HCT116 (cell line): Measurements from ENCODE around the gene PCDHA10. TPM values are rescaled to one million over a fixed set of nuclear protein-coding genes. Genes with fewer than 3 reads are reported as not detected.

ENCODE experiments used
- ATAC-seq: fragments of 200-7000 bp; cut with Tn5 transposase; 2 replicates; pipeline ENCODE4 v1.9.1; 2020; ENCODE audit warnings: mild to moderate bottlenecking, moderate library complexity
- BruUV-seq: library from RNA; stranded (reverse); fragments of 400-500 nt; replicated peaks from 2 replicates; lab custom pipeline; 2021; lab: Mats Ljungman, UMichigan
- CTCF ChIA-PET: fragments of 300-600 bp; sonication (Branson Sonifier 250); formaldehyde crosslinking; loops from one replicate; lab custom pipeline; 2021; ENCODE audit warnings: antibody characterized with exemption; lab: Charles Lee
- POLR2A ChIA-PET: fragments of 300-600, 350-600 bp; sonication (Branson Sonifier 250); formaldehyde crosslinking; loops from one replicate; lab custom pipeline; 2021; ENCODE audit warnings: antibody characterized with exemption; lab: Charles Lee
- RAD21 ChIA-PET, 2 experiments: fragments of 300-600 bp; sonication (Branson Sonifier 250); formaldehyde crosslinking; loops; one replicate each; lab custom pipeline; 2023; ENCODE audit warnings: low total read pairs in 2 of 2; ENCODE audit not compliant: uncharacterized antibody in 2 of 2, unreplicated experiment in 2 of 2, low non-redundant PET in 1 of 2; lab: Charles Lee
- DNase-seq: peaks from one replicate; pipeline ENCODE4 v3.0.0-alpha.2; 2010; ENCODE audit warnings: low read depth, low spot score
- H2AFZ ChIP-seq: fragments of 200-600 bp; shearing (Covaris generic), sonication (generic); 2 replicates; pipeline ENCODE4 v1.6.1; 2017; ENCODE audit warnings: low read depth, mixed run types, mixed read lengths, antibody characterized with exemption, low read length; ENCODE audit not compliant: poor library complexity, severe bottlenecking
- H3K27ac ChIP-seq: 2 replicates; pipeline ENCODE4 v1.5.1; 2012; ENCODE audit warnings: low read depth, low read length
- H3K27me3 ChIP-seq: fragments of 200-600 bp; sonication (generic); 2 replicates; pipeline ENCODE4 v1.6.1; 2016; ENCODE audit warnings: mixed run types, low read length, mixed read lengths; ENCODE audit not compliant: insufficient read depth
- H3K36me3 ChIP-seq, 2 experiments: fragments of 200-500 bp in 1 of 2; fragments of 200-600 bp in 1 of 2; sonication (Bioruptor generic) in 1 of 2; sonication (generic) in 1 of 2; 2 replicates each; pipeline versions ENCODE4 v1.5.1 to v1.6.1; 2014 to 2016; ENCODE audit warnings: low read length in 2 of 2, inconsistent platforms in 1 of 2, mixed read lengths in 1 of 2, mixed run types in 1 of 2; ENCODE audit not compliant: insufficient read depth in 2 of 2, control insufficient read depth in 1 of 2
- H3K4me1 ChIP-seq, 2 experiments: fragments of 200-600 bp in 1 of 2; sonication (generic) in 1 of 2; 2 replicates each; pipeline versions ENCODE4 v1.5.1 to v1.6.1; 2012 to 2017; ENCODE audit warnings: low read length in 2 of 2, inconsistent platforms in 1 of 2, mild to moderate bottlenecking in 1 of 2, mixed read lengths in 1 of 2, mixed run types in 1 of 2, moderate library complexity in 1 of 2; ENCODE audit not compliant: insufficient read depth in 2 of 2, control insufficient read depth in 1 of 2
- H3K4me2 ChIP-seq: fragments of 200-600 bp; sonication (generic); 2 replicates; pipeline ENCODE4 v1.6.1; 2017; ENCODE audit warnings: mixed run types, low read length, mixed read lengths
- H3K4me3 ChIP-seq, 2 experiments: fragments of 200-600 bp in 1 of 2; sonication (generic) in 1 of 2; replicated peaks in 1 of 2; 2 replicates each; pipeline ENCODE4 v1.5.1; 2011 to 2016; ENCODE audit warnings: low read length in 2 of 2, control low read depth in 1 of 2, low read depth in 1 of 2, mild to moderate bottlenecking in 1 of 2, mixed read lengths in 1 of 2, mixed run types in 1 of 2
- H3K79me2 ChIP-seq: fragments of 200-600 bp; sonication (generic); 2 replicates; pipeline ENCODE4 v1.6.1; 2017; ENCODE audit warnings: mild to moderate bottlenecking, mixed run types, low read length, moderate library complexity, mixed read lengths; ENCODE audit not compliant: insufficient read depth
- H3K9ac ChIP-seq: fragments of 200-600 bp; sonication (generic); 2 replicates; pipeline ENCODE4 v1.6.1; 2016; ENCODE audit warnings: low read length, mixed read lengths
- H3K9me2 ChIP-seq: fragments of 200-600 bp; sonication (generic), shearing (Covaris generic); 2 replicates; pipeline ENCODE4 v1.6.1; 2017; ENCODE audit warnings: mixed run types, mild to moderate bottlenecking, moderate library complexity; ENCODE audit not compliant: insufficient read depth
- H3K9me3 ChIP-seq, 2 experiments: fragments of 200-500 bp in 1 of 2; fragments of 200-600 bp in 1 of 2; sonication (Bioruptor generic) in 1 of 2; sonication (generic) in 1 of 2; 2 replicates each; pipeline ENCODE4 v1.6.1; 2014 to 2017; ENCODE audit warnings: low read length in 2 of 2, mixed read lengths in 2 of 2, inconsistent platforms in 1 of 2, low read depth in 1 of 2, mild to moderate bottlenecking in 1 of 2, mixed run types in 1 of 2, moderate library complexity in 1 of 2; ENCODE audit not compliant: control insufficient read depth in 1 of 2, insufficient read depth in 1 of 2
- H4K20me1 ChIP-seq: fragments of 200-600 bp; sonication (generic), shearing (Covaris generic); 2 replicates; pipeline ENCODE4 v1.6.1; 2017; ENCODE audit warnings: mixed run types, mild to moderate bottlenecking, moderate library complexity; ENCODE audit not compliant: insufficient read depth
- EZH2 ChIP-seq: fragments of 200-600 bp; sonication (generic); IDR thresholded peaks from 2 replicates; pipeline ENCODE4 v1.6.1; 2017; ENCODE audit warnings: antibody characterized with exemption, mixed run types
- REST ChIP-seq: IDR thresholded peaks from 2 replicates; pipeline ENCODE4 v1.6.1; 2012; ENCODE audit warnings: low read depth
- SIN3A ChIP-seq: IDR thresholded peaks from 2 replicates; pipeline ENCODE4 v1.6.1; 2012; ENCODE audit warnings: low read depth
- TCF7L2 ChIP-seq: IDR thresholded peaks from 2 replicates; pipeline ENCODE4 v1.7.0; 2011; ENCODE audit warnings: borderline replicate concordance, inconsistent platforms; ENCODE audit not compliant: insufficient read depth, insufficient read length; ENCODE audit errors: extremely low read depth
- ZNF274 ChIP-seq: fragments of 200-500 bp; sonication (Bioruptor generic); IDR thresholded peaks from 2 replicates; pipeline ENCODE4 v1.6.1; 2014; ENCODE audit warnings: mild to moderate bottlenecking, low read depth, low read length, inconsistent platforms
- intact Hi-C: fragments of 100-400 bp; cut with micrococcal nuclease; formaldehyde crosslinking; loops from 2 replicates; pipeline ENCODE4 v1.10.0; 2022
- total RNA-seq: library from RNA; stranded (reverse); gene quantifications from one replicate; pipeline ENCODE4 v1.2.1, GENCODE V29; 2021; ENCODE audit not compliant: unreplicated experiment

Gene PCDHA10
- total RNA-seq, 1 experiment from 2014 or later, result 0.05 TPM

GRCh38 chr5:140883373-140883772 is 27.7 kb downstream of the PCDHA10 start:
- no TSS peak for BruUV-seq
- no peak overlapping the region for H3K4me3 ChIP-seq
- no peak overlapping the region for H3K27ac ChIP-seq
- no peak overlapping the region for H2AFZ ChIP-seq
- no peaks in the 10 kb centered on the region for H4K20me1 ChIP-seq
- H3K79me2 ChIP-seq, result no peaks in the 10 kb centered on the region
- peak; percentile 38 for TF ChIP-seq REST
- TF ChIP-seq EZH2, result no peak
- H3K9me3 ChIP-seq, result no peaks in the 10 kb centered on the region
- no peaks in the 10 kb centered on the region for H3K4me1 ChIP-seq
- no peak for ATAC-seq
- ChIA-PET CTCF (interaction anchor here (1.4 kb wide), 1 partner anchor 156 kb away, joined by 3 read pairs; no protein-coding TSS in a partner anchor), POLR2A (interaction anchor here (2.1 kb wide), 1 partner anchor 157 kb away, joined by 4 read pairs; no protein-coding TSS in a partner anchor), RAD21 (interaction anchor here (0.9 to 1.6 kb wide), 3 partner anchors 156 to 158 kb away, joined by 3 to 8 read pairs (median 3); no protein-coding TSS in a partner anchor)
- no peak for DNase-seq
- no peaks in the 10 kb centered on the region; the same call in 1 of the 2 replicates for H3K9me2 ChIP-seq
- no peaks in the 10 kb centered on the region for H3K27me3 ChIP-seq
- no peaks in the 10 kb centered on the region for H3K36me3 ChIP-seq
- no peak overlapping the region for H3K9ac ChIP-seq
- no peak overlapping the region for H3K4me2 ChIP-seq
- intact Hi-C loops, result no loop called here

- intact Hi-C loops, result no loop called here
- no peaks in the 10 kb centered on the region for H3K9me3 ChIP-seq
- ATAC-seq (no peak), DNase-seq (no peak)
- CTCF ChIA-PET, result interaction anchor here (1.0 kb wide), 1 partner anchor 156 kb away, joined by 3 read pairs; no protein-coding TSS in a partner anchor
- H3K36me3 ChIP-seq, result no peaks in the 10 kb centered on the region
- no peaks in the 10 kb centered on the region for H4K20me1 ChIP-seq
- no peak overlapping the region for H3K9ac ChIP-seq
- no peak overlapping the region for H3K4me2 ChIP-seq
- no peak overlapping the region for H3K27ac ChIP-seq
- POLR2A ChIA-PET, result no interaction called here
- TF ChIP-seq ZNF274, result no peak
- TF ChIP-seq TCF7L2, result no peak
- no peak for TF ChIP-seq SIN3A
- RAD21 ChIA-PET, result interaction anchor here (0.9 to 1.6 kb wide), 2 partner anchors 156 kb away, joined by 3 to 8 read pairs; no protein-coding TSS in a partner anchor
- H2AFZ ChIP-seq, result no peak overlapping the region
- no peaks in the 10 kb centered on the region for H3K79me2 ChIP-seq
- no peaks in the 10 kb centered on the region for H3K27me3 ChIP-seq
- no peaks in the 10 kb centered on the region for H3K4me1 ChIP-seq
- H3K9me2 ChIP-seq, result no peaks in the 10 kb centered on the region
- no TSS peak for BruUV-seq
- H3K4me3 ChIP-seq, result no peak overlapping the region
Measured at GRCh38 chr5:140883927-140884697, 28.4 kb downstream of the PCDHA10 start.
